HepG2 (cell line): ENCODE data around the gene KRTAP12-1. TPM values are rescaled to one million over a fixed set of nuclear protein-coding genes. Genes with fewer than 3 reads are reported as not detected.

Experiments used
- HOXD1 ChIP-seq: sonication (generic); formaldehyde crosslinking; IDR thresholded peaks from 2 replicates; pipeline ENCODE4 v1.5.0; 2020; ENCODE audit warnings: missing genetic modification reagents
- MAFF ChIP-seq: IDR thresholded peaks from 2 replicates; pipeline ENCODE4 v1.6.1; 2011; ENCODE audit warnings: low read depth, low read length, improper control_type of control experiment
- MTF1 ChIP-seq: sonication (generic); formaldehyde crosslinking; IDR thresholded peaks from 2 replicates; pipeline ENCODE4 v1.5.0; 2020; ENCODE audit warnings: missing genetic modification reagents
- PAWR ChIP-seq: sonication (generic); formaldehyde crosslinking; IDR thresholded peaks from 2 replicates; pipeline ENCODE4 v1.4.0; 2020; ENCODE audit warnings: missing genetic modification reagents, mild to moderate bottlenecking, borderline replicate concordance
- PBX3 ChIP-seq: sonication (generic); formaldehyde crosslinking; IDR thresholded peaks from 2 replicates; pipeline ENCODE4 v1.8.1; 2023; ENCODE audit warnings: missing genetic modification reagents, inconsistent platforms, borderline replicate concordance
- ZFYVE20 ChIP-seq: sonication (generic); formaldehyde crosslinking; IDR thresholded peaks from 2 replicates; pipeline ENCODE4 v1.8.0; 2023; ENCODE audit warnings: low read depth, mild to moderate bottlenecking, moderate library complexity, missing genetic modification reagents, borderline replicate concordance
- ZNF207 ChIP-seq: fragments of 450-650 bp; IDR thresholded peaks from 2 replicates; pipeline ENCODE4 v1.6.1; 2016; ENCODE audit warnings: antibody characterized with exemption, borderline replicate concordance
- ZNF614 ChIP-seq: IDR thresholded peaks from 2 replicates; pipeline ENCODE4 v1.6.1; 2018; ENCODE audit warnings: missing biosample characterization, missing genetic modification reagents, inconsistent platforms, borderline replicate concordance
- polyA plus RNA-seq, 8 experiments: library from polyadenylated mRNA; depleted of rRNA in 3 of 8; stranded (reverse) in 7 of 8; unstranded in 1 of 8; fragments of >200 nt; fragmentation: Illumina TruSeq in 4 of 8; extraction: Trizol in 4 of 8; gene quantifications; 2 replicates each; pipeline versions ENCODE4 v1.2.1 to v1.2.3, GENCODE V29; 2011 to 2016; ENCODE audit warnings: low read depth in 4 of 8, missing spikeins in 1 of 8, mixed read lengths in 1 of 8; ENCODE audit not compliant: insufficient read depth in 1 of 8
- total RNA-seq, 5 experiments: library from RNA; depleted of rRNA; stranded (reverse); fragments of >200 nt; fragmentation: Illumina TruSeq; extraction: Trizol; gene quantifications; 2 replicates each; pipeline ENCODE4 v1.2.3, GENCODE V29; 2016; ENCODE audit warnings: low read depth in 1 of 5
- TF ChIP-seq, protein P1 (sequence below): sonication (generic); formaldehyde crosslinking; IDR thresholded peaks from 2 replicates; pipeline ENCODE4 v1.9.0; 2021; ENCODE audit warnings: missing genetic modification reagents, borderline replicate concordance
- TF ChIP-seq, protein P2 (sequence below): sonication (generic); formaldehyde crosslinking; IDR thresholded peaks from 2 replicates; pipeline ENCODE4 v1.8.0; 2022; ENCODE audit warnings: missing genetic modification reagents, low read depth, mild to moderate bottlenecking, borderline replicate concordance

The KRTAP12-1 gene
- total and polyA plus RNA-seq, 2 of the 13 experiments (the other 11 are each of a cell fraction or from before 2014, with no cell fraction given): not detected

GRCh38 chr21:44714905-44715304, 32.9 kb upstream of the KRTAP12-1 start (continued):
- TF ChIP-seq PBX3 (CRISPR knock-in tag): no peak
- TF ChIP-seq ZFYVE20 (CRISPR knock-in tag): no peak
- TF ChIP-seq, protein P1, sequence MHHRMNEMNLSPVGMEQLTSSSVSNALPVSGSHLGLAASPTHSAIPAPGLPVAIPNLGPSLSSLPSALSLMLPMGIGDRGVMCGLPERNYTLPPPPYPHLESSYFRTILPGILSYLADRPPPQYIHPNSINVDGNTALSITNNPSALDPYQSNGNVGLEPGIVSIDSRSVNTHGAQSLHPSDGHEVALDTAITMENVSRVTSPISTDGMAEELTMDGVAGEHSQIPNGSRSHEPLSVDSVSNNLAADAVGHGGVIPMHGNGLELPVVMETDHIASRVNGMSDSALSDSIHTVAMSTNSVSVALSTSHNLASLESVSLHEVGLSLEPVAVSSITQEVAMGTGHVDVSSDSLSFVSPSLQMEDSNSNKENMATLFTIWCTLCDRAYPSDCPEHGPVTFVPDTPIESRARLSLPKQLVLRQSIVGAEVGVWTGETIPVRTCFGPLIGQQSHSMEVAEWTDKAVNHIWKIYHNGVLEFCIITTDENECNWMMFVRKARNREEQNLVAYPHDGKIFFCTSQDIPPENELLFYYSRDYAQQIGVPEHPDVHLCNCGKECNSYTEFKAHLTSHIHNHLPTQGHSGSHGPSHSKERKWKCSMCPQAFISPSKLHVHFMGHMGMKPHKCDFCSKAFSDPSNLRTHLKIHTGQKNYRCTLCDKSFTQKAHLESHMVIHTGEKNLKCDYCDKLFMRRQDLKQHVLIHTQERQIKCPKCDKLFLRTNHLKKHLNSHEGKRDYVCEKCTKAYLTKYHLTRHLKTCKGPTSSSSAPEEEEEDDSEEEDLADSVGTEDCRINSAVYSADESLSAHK (CRISPR knock-in tag): no peak
- TF ChIP-seq, protein P2, sequence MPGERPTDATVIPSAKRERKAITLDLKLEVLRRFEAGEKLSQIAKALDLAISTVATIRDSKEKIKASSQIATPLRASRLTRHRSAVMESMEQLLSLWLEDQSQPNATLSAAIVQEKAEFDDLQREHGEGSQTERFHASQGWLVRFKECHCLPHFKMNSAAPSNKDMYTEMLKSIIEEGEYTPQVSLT (CRISPR knock-in tag): no peak
- no peak for TF ChIP-seq PAWR (CRISPR knock-in tag)
- no peak for TF ChIP-seq ZNF614
- no peak for TF ChIP-seq ZNF207
- no peak for TF ChIP-seq MAFF
- no peak for TF ChIP-seq MTF1 (CRISPR knock-in tag)
- no peak for TF ChIP-seq HOXD1 (CRISPR knock-in tag)
- TF ChIP-seq, all 625 proteins: peak for 0
